Heart right ventricle (tissue), 16 donors: ENCODE data around the gene BHLHE40. TPM values are rescaled to one million over a fixed set of nuclear protein-coding genes. Genes with fewer than 3 reads are reported as not detected.

Experiments used
- ATAC-seq, 8 donors: fragments of 200-7000 bp; cut with Tn5 transposase; one replicate each; pipeline ENCODE4 v1.9.1; 2020; ENCODE audit warnings: mild to moderate bottlenecking in 8 of 8, moderate library complexity in 8 of 8, moderate number of reproducible peaks in 1 of 8
- DNase-seq, 2 donors: peaks; one replicate each; pipeline ENCODE4 v3.0.0-alpha.2; 2020
- H3K27ac ChIP-seq, 10 donors: fragments of 200-600 bp; sonication (generic) in 2 of 10; one replicate each; pipeline versions ENCODE4 v1.5.0 to v1.8.0; 2020 to 2022; ENCODE audit warnings: mild to moderate bottlenecking in 3 of 10
- H3K27me3 ChIP-seq, 7 donors: fragments of 200-600 bp; one replicate each; pipeline ENCODE4 v1.8.0; 2021 to 2022; ENCODE audit warnings: mild to moderate bottlenecking in 2 of 7
- H3K36me3 ChIP-seq, 9 donors: fragments of 200-600 bp; sonication (generic) in 1 of 9; one replicate each; pipeline versions ENCODE4 v1.5.0 to v1.8.0; 2020 to 2022; ENCODE audit warnings: mild to moderate bottlenecking in 2 of 9
- H3K4me1 ChIP-seq, 9 donors: fragments of 200-600 bp; sonication (generic) in 1 of 9; one replicate each; pipeline versions ENCODE4 v1.5.0 to v1.8.0; 2020 to 2022; ENCODE audit warnings: mild to moderate bottlenecking in 4 of 9
- H3K4me3 ChIP-seq, 10 donors: fragments of 200-600 bp; sonication (generic) in 2 of 10; one replicate each; pipeline versions ENCODE4 v1.5.0 to v1.8.0; 2020 to 2022; ENCODE audit warnings: mild to moderate bottlenecking in 7 of 10, moderate library complexity in 2 of 10
- H3K9me3 ChIP-seq, 11 donors: fragments of 200-600 bp in 10 of 11; sonication (generic) in 2 of 11; one replicate each; pipeline versions ENCODE4 v1.5.0 to v1.8.0; 2013 to 2022; ENCODE audit warnings: mild to moderate bottlenecking in 2 of 11, control low read depth in 1 of 11, moderate library complexity in 1 of 11
- WGBS, 2 donors: extraction: QIAGEN DNeasy Blood & Tissue Kit; methylation state at CpG; one replicate each; pipeline ENCODE4 v1.1.7; 2013; ENCODE audit warnings: inconsistent platforms in 1 of 2; 5-methylcytosine and 5-hydroxymethylcytosine counted together
- intact Hi-C, 10 donors: fragments of 100-400 bp; cut with DNase I; formaldehyde crosslinking; loops; one replicate each; pipeline versions ENCODE4 v1.11.1 to v1.14.2; 2022
- polyA plus RNA-seq, 2 donors: library from polyadenylated mRNA; stranded (reverse); fragments of 200-250 nt; gene quantifications; one replicate each; pipeline ENCODE4 v1.2.3, GENCODE V29; 2013
- total RNA-seq, 10 donors: library from RNA; stranded (reverse); fragmentation: NEBNext Ultra II Directional in 3 of 10; extraction: Animal tissue kit (Norgen Biotek cat#: 25700) in 3 of 10; gene quantifications; one replicate each; pipeline versions ENCODE4 v1.2.1 to v1.2.4, GENCODE V29; 2021 to 2023
- TF ChIP-seq, protein P1 (sequence below), 9 donors: fragments of 200-600 bp; sonication (generic) in 2 of 9; IDR thresholded peaks; one replicate each; pipeline versions ENCODE4 v1.5.0 to v1.8.0; 2021 to 2022; ENCODE audit warnings: antibody characterized with exemption in 9 of 9, mild to moderate bottlenecking in 5 of 9, moderate library complexity in 1 of 9
- donor health status: Arrhythmogenic right ventricular cardiomyopathy.
- donor health status: ischemic (EF 13 %, LVEDD 7.1; RV severe dilation, severe dysfunction).
- donor health status: healthy with polysubstance abuse.
- donor health status: DM: no; HTN: yes; CAD: no.
- donor health status: DM: no; HTN: no; CAD: no.
- donor health status: ischemic (EF 25% LVEDD 6.9; RV normal size, moderate dysfunction).
- donor health status: ischemic (EF 25% LVEDD 5.7; RV mildly dilated, moderate dysfunction).
- donor health status: healthy.
- donor health status: DM: yes; HTN: yes; CAD: no.
- donor health status: Ischemic cardiomyopathy.
- donor health status: ischemic (EF 35%, LVEDD 5.7; RV mildly dilated, moderate dysfunction).
- donor health status: nonischemic (EF 11% LVEDD 7.7; RV severe dilation, severe dysfunction).
- donor health status: DM: yes; HTN: yes; CAD: no.
- donor health status: PGD.
- donor health status: ischemic (EF 29% LVEDD 5.4; RV normal size, mild dysfunction).
- donor health status: nonischemic (EF 23%, LVEDD 6.1; RV moderate dilation, normal function).

Gene BHLHE40
- total and polyA plus RNA-seq, 12 donors: 10.0 to 209 (median 49.7) TPM

DNA sequence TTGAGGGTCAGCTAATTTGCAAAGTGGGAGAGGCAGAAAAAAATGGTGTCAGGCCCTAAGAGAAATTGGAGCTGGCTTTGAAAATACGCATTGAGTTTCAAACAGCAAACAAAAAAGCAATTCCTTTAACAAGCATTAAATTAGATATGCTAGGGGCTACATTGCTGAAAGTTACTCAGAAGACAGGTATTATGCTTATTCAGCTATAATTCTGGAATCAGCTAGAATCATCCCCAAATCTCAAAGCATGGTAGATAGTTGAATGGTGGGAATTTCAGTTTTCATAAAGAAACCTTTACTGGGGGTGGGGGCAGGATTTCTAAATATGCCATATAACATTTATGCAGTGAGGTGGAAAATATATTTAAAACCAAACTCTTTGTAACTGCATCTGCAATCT is 50.5 kb downstream of the BHLHE40 start:
- Histone ChIP-seq H3K27me3 (no peaks in the 10 kb centered on the region), H3K27ac (no peak overlapping the region), H3K4me3 (no peak overlapping the region), H3K4me1 (peaks cover 0 to 16% (median 5%) of the 10 kb centered on the region in 9 donors), H3K36me3 (no peaks in the 10 kb centered on the region), H3K9me3 (no peaks in the 10 kb centered on the region)
- no peak for ATAC-seq
- TF ChIP-seq, protein P1, sequence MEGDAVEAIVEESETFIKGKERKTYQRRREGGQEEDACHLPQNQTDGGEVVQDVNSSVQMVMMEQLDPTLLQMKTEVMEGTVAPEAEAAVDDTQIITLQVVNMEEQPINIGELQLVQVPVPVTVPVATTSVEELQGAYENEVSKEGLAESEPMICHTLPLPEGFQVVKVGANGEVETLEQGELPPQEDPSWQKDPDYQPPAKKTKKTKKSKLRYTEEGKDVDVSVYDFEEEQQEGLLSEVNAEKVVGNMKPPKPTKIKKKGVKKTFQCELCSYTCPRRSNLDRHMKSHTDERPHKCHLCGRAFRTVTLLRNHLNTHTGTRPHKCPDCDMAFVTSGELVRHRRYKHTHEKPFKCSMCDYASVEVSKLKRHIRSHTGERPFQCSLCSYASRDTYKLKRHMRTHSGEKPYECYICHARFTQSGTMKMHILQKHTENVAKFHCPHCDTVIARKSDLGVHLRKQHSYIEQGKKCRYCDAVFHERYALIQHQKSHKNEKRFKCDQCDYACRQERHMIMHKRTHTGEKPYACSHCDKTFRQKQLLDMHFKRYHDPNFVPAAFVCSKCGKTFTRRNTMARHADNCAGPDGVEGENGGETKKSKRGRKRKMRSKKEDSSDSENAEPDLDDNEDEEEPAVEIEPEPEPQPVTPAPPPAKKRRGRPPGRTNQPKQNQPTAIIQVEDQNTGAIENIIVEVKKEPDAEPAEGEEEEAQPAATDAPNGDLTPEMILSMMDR (IDR thresholded peaks at IDR 0.05): no peak
- DNase-seq: no peak
- intact Hi-C loops: loop anchor here in 2 of 10 donors (5.0 to 10.0 kb wide), 2 partner anchors 307 to 315 kb away; no protein-coding TSS in a partner anchor
- 95 to 100% methylated on average over 1 of the region's 1 CpG for WGBS, 2 donors

DNA sequence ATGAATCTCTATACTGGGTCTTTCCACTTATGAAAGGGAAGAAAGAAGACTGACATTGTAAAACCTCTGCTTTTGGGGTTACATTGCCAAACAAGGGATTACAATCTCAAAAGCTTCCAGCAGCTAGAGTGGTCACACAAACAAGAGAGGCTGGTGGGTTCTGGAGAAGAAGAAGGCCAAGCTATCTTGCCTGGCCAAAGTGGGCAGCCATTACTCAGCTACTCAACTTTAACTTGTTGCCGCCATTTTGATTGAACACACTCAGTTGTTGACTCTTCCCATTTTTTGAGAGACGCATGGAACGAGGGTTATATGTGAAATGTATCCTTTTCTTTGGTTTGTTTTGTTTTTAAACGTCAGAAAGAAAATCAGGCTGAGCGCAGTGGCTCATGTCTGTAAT is 50.9 kb downstream of the BHLHE40 start:
- TF ChIP-seq, protein P1 (IDR thresholded peaks at IDR 0.05): no peak
- no peak for ATAC-seq
- Histone ChIP-seq H3K27ac (no peak overlapping the region), H3K27me3 (no peaks in the 10 kb centered on the region), H3K4me3 (no peak overlapping the region), H3K36me3 (no peaks in the 10 kb centered on the region), H3K9me3 (no peaks in the 10 kb centered on the region), H3K4me1 (peaks cover 0 to 16% (median 5%) of the 10 kb centered on the region in 9 donors)
- WGBS, 2 donors: 96 to 98% methylated on average over 5 of the region's 5 CpGs
- DNase-seq: no peak
- intact Hi-C loops: no loop called here

DNA sequence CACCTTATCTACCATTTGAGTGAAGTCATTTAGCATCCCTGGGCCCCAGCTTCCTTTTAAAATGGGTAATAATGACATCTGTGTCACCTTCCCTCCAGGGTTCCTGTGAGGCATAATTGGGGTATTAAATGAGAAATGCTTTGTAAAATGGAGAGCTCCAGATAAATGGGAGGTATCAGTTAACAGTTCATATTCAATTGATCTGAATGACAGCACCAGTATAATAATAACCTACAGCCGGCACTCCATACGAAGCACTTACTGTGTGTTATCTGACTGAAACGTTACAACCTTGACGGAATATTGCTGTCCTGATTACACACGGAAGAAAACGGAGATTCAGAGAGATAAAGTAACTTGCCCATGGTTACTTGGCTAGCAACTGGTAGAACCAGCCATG is 53.6 kb downstream of the BHLHE40 start:
- H3K27me3 ChIP-seq: no peaks in the 10 kb centered on the region
- H3K4me3 ChIP-seq: no peak overlapping the region
- H3K36me3 ChIP-seq: no peaks in the 10 kb centered on the region
- DNase-seq (no peak), ATAC-seq (no peak)
- no peaks in the 10 kb centered on the region for H3K9me3 ChIP-seq
- intact Hi-C loops: loop anchor here in 1 of 10 donors (1.0 kb wide), 1 partner anchor 163 kb away; no protein-coding TSS in a partner anchor
- WGBS, 2 donors: 77 to 84% methylated on average over 6 of the region's 6 CpGs
- TF ChIP-seq, protein P1 (IDR thresholded peaks at IDR 0.05): no peak
- peaks cover 0 to 12% (median 0%) of the 10 kb centered on the region in 9 donors for H3K4me1 ChIP-seq
- no peak overlapping the region for H3K27ac ChIP-seq

Other genes with a start within 250 kb of the BHLHE40 start
- gene ARL8B, start 142.9 kb downstream of the BHLHE40 start, total RNA-seq: 10 to 100 TPM; 56.1 to 74.1 (median 66.8) TPM
- gene ARL8B, start 142.9 kb downstream of the BHLHE40 start, polyA plus RNA-seq: 10 to 100 TPM; 31.7 to 55.3 TPM
- gene EDEM1, start 208.3 kb downstream of the BHLHE40 start, total RNA-seq: 10 to 100 TPM in 4 of 10 donors, 1 to 10 TPM in 6; 6.7 to 19.0 (median 9.1) TPM
- gene EDEM1, start 208.3 kb downstream of the BHLHE40 start, polyA plus RNA-seq: 1 to 10 TPM; 2.2 to 4.6 TPM